ENCODE measurements around the gene REP15. TPM values are rescaled to one million over a fixed set of nuclear protein-coding genes. Genes with fewer than 3 reads are reported as not detected.

REP15 gene
- total RNA-seq, 3 donors from 2014 or later (not counting 1 experiment from before 2014, with no cell fraction given), result not detected

DNA sequence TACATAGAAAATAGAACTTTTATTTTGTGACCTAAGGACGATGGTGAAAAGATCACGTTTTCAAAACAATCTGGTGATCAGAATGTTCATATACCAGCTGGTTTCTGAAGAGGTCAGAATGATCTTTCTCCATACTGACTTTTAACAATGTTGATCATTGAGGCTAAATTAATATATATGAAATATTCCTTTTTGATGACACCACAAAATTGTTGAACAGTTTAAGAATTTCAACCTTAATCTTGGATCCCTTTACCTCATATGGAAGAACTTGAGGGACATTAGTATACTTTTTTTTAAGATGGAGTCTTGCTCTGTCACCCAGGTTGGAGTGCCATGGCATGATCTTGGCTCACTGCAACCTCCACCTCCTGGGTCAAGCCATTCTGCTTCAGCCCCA, 2.8 kb upstream of the REP15 start:
- Mint-ChIP-seq H3K4me1 (no peaks in the 10 kb centered on the region), H3K27ac (no peak overlapping the region), H3K4me3 (no peak overlapping the region), H3K36me3 (no peaks in the 10 kb centered on the region), H3K9me3 (no peaks in the 10 kb centered on the region), H3K27me3 (ENCODE audit: low read depth in 2 of 2) (peaks cover 6 to 9% of the 10 kb centered on the region in 2 donors)
- WGBS (ENCODE audit: insufficient coverage), result 80% methylated on average over 1 of the region's 2 CpGs
- Histone ChIP-seq H3K4me3 (ENCODE audit: low read length) (no peak overlapping the region), H3K9me3 (ENCODE audit: control insufficient read depth, insufficient read depth, low read length) (no peaks in the 10 kb centered on the region), H3K36me3 (ENCODE audit: control insufficient read depth, insufficient read depth, low read length) (no peaks in the 10 kb centered on the region), H3K27ac (ENCODE audit: low read length) (no peak overlapping the region), H3K4me1 (ENCODE audit: control insufficient read depth, insufficient read depth, low read length) (no peaks in the 10 kb centered on the region), H3K27me3 (ENCODE audit: control insufficient read depth, insufficient read depth, low read length) (no peaks in the 10 kb centered on the region)
- intact Hi-C loops (cut with micrococcal nuclease), result no loop called here
- ATAC-seq (no peak), DNase-seq (no peak)
- no peak for TF ChIP-seq CTCF (IDR thresholded peaks at IDR 0.05)

GRCh38 chr12:27695556-27696292, 523 bp upstream of the REP15 start:
- H3K9me3 Mint-ChIP-seq, result no peaks in the 10 kb centered on the region
- no peak overlapping the region for H3K4me3 Mint-ChIP-seq
- H3K27me3 Mint-ChIP-seq (ENCODE audit: low read depth in 2 of 2), result peaks cover 9 to 16% of the 10 kb centered on the region in 2 donors
- H3K36me3 Mint-ChIP-seq, result no peaks in the 10 kb centered on the region
- TF ChIP-seq CTCF (IDR thresholded peaks at IDR 0.05), result no peak
- 98% methylated on average over 4 of the region's 6 CpGs for WGBS (ENCODE audit: insufficient coverage)
- H3K4me1 Mint-ChIP-seq, result no peaks in the 10 kb centered on the region
- Histone ChIP-seq H3K27ac (ENCODE audit: low read length) (no peak overlapping the region), H3K27me3 (ENCODE audit: control insufficient read depth, insufficient read depth, low read length) (no peaks in the 10 kb centered on the region), H3K4me1 (ENCODE audit: control insufficient read depth, insufficient read depth, low read length) (no peaks in the 10 kb centered on the region), H3K4me3 (ENCODE audit: low read length) (no peak overlapping the region), H3K9me3 (ENCODE audit: control insufficient read depth, insufficient read depth, low read length) (no peaks in the 10 kb centered on the region), H3K36me3 (ENCODE audit: control insufficient read depth, insufficient read depth, low read length) (no peaks in the 10 kb centered on the region)
- intact Hi-C loops (cut with micrococcal nuclease), result no loop called here
- DNase-seq, result no peak
- no peak for ATAC-seq
- H3K27ac Mint-ChIP-seq, result no peak overlapping the region

GRCh38 chr12:27696864-27697564, 767 bp downstream of the REP15 start:
- H3K9me3 ChIP-seq (ENCODE audit: control insufficient read depth, insufficient read depth, low read length), result no peaks in the 10 kb centered on the region
- 87% methylated on average over 3 of the region's 3 CpGs for WGBS (ENCODE audit: insufficient coverage)
- Mint-ChIP-seq H3K4me3 (no peak overlapping the region), H3K36me3 (no peaks in the 10 kb centered on the region), H3K9me3 (no peaks in the 10 kb centered on the region), H3K27ac (no peak overlapping the region), H3K27me3 (ENCODE audit: low read depth in 2 of 2) (peaks cover 13 to 16% of the 10 kb centered on the region in 2 donors), H3K4me1 (no peaks in the 10 kb centered on the region)
- no peak overlapping the region for H3K4me3 ChIP-seq (ENCODE audit: low read length)
- ATAC-seq, result no peak
- H3K36me3 ChIP-seq (ENCODE audit: control insufficient read depth, insufficient read depth, low read length), result no peaks in the 10 kb centered on the region
- H3K4me1 ChIP-seq (ENCODE audit: control insufficient read depth, insufficient read depth, low read length), result no peaks in the 10 kb centered on the region
- H3K27me3 ChIP-seq (ENCODE audit: control insufficient read depth, insufficient read depth, low read length), result no peaks in the 10 kb centered on the region
- intact Hi-C loops (cut with micrococcal nuclease), result no loop called here
- no peak for DNase-seq
- H3K27ac ChIP-seq (ENCODE audit: low read length), result no peak overlapping the region
- no peak for TF ChIP-seq CTCF (IDR thresholded peaks at IDR 0.05)

Measured in natural killer cell (primary cell).